ENCODE results near the gene TGFBR3.
"Not testable (repeated sequence)": the region's sequence is repeated elsewhere in the genome, so short reads cannot be mapped to it uniquely, and the experiment has no call there.

Gene TGFBR3

GRCh38 chr1:91884459-91885212 is 1.3 kb downstream of the TGFBR3 start:
- DNase-seq (ENCODE audit: low read depth in 2 of 2) = peak in 1 of 2 donors; percentile 31

GRCh38 chr1:91883470-91883869 is 2.5 kb downstream of the TGFBR3 start:
- no peak for DNase-seq (ENCODE audit: low read depth in 2 of 2)

GRCh38 chr1:91881280-91881679 is 4.7 kb downstream of the TGFBR3 start:
- DNase-seq (ENCODE audit: low read depth in 2 of 2) = no peak

GRCh38 chr1:91879733-91880132 is 6.2 kb downstream of the TGFBR3 start:
- DNase-seq (ENCODE audit: low read depth in 2 of 2) = no peak

- DNase-seq (ENCODE audit: low read depth in 2 of 2) = no peak
These were observed 8.3 kb downstream of the TGFBR3 start for GRCh38 chr1:91877574-91878208.

GRCh38 chr1:91876781-91877573 is 9.0 kb downstream of the TGFBR3 start:
- DNase-seq (ENCODE audit: low read depth in 2 of 2) = no peak

- DNase-seq (ENCODE audit: low read depth in 2 of 2) = peak in 1 of 2 donors; percentile 37
These were observed 9.9 kb downstream of the TGFBR3 start for GRCh38 chr1:91876040-91876470.

GRCh38 chr1:91874167-91874566 is 11.8 kb downstream of the TGFBR3 start:
- DNase-seq (ENCODE audit: low read depth in 2 of 2) = no peak

GRCh38 chr1:91872559-91873081 is 13.3 kb downstream of the TGFBR3 start:
- no peak for DNase-seq (ENCODE audit: low read depth in 2 of 2)

- DNase-seq (ENCODE audit: low read depth in 2 of 2) = no peak
These were observed 14.0 kb downstream of the TGFBR3 start for GRCh38 chr1:91872000-91872399.

GRCh38 chr1:91870322-91870721 is 15.6 kb downstream of the TGFBR3 start:
- DNase-seq (ENCODE audit: low read depth in 2 of 2) = no peak

- DNase-seq (ENCODE audit: low read depth in 2 of 2) = no peak
These were observed 19.5 kb downstream of the TGFBR3 start for GRCh38 chr1:91866425-91866824.

- DNase-seq (ENCODE audit: low read depth in 2 of 2) = no peak
These were observed 21.8 kb downstream of the TGFBR3 start for GRCh38 chr1:91864017-91864700.

GRCh38 chr1:91863498-91863897 is 22.5 kb downstream of the TGFBR3 start:
- no peak for DNase-seq (ENCODE audit: low read depth in 2 of 2)

- no peak for DNase-seq (ENCODE audit: low read depth in 2 of 2)
These were observed 23.8 kb downstream of the TGFBR3 start for GRCh38 chr1:91862120-91862519.

GRCh38 chr1:91857557-91858239 is 28.3 kb downstream of the TGFBR3 start:
- no peak for DNase-seq (ENCODE audit: low read depth in 2 of 2)

- no peak for DNase-seq (ENCODE audit: low read depth in 2 of 2)
These were observed 29.0 kb downstream of the TGFBR3 start for GRCh38 chr1:91856996-91857395.

- DNase-seq (ENCODE audit: low read depth in 2 of 2) = no peak
These were observed 31.0 kb downstream of the TGFBR3 start for GRCh38 chr1:91854852-91855534.

GRCh38 chr1:91853397-91853796 is 32.6 kb downstream of the TGFBR3 start:
- DNase-seq (ENCODE audit: low read depth in 2 of 2) = no peak

- not testable (repeated sequence) for DNase-seq (ENCODE audit: low read depth in 2 of 2)
These were observed 33.9 kb downstream of the TGFBR3 start for GRCh38 chr1:91852011-91852410.
